Vagina (tissue), 2 donors: Measurements from ENCODE around the gene CDC7. TPM values are rescaled to one million over a fixed set of nuclear protein-coding genes. Genes with fewer than 3 reads are reported as not detected.

Experiments used
- DNase-seq, 2 donors: peaks; one replicate each; pipeline ENCODE4 v3.0.0-alpha.2; 2017; ENCODE audit errors: extremely low spot score in 2 of 2
- H3K27ac ChIP-seq: fragments of 200-600 bp; sonication (generic); one replicate; pipeline ENCODE4 v1.5.1; 2019
- H3K27me3 ChIP-seq: fragments of 200-600 bp; sonication (generic); one replicate; pipeline ENCODE4 v1.5.1; 2019
- H3K36me3 ChIP-seq, 2 donors: fragments of 200-600 bp; sonication (generic); one replicate each; pipeline ENCODE4 v1.5.1; 2017 to 2019
- H3K4me1 ChIP-seq: fragments of 200-600 bp; sonication (generic); one replicate; pipeline ENCODE4 v1.5.1; 2019
- H3K4me3 ChIP-seq, 2 donors: fragments of 200-600 bp; sonication (generic); 1 replicate in 1 of 2; 2 replicates in 1 of 2; pipeline ENCODE4 v1.5.1; 2016 to 2019
- H3K9me3 ChIP-seq: fragments of 200-600 bp; sonication (generic); one replicate; pipeline ENCODE4 v1.5.1; 2019
- CTCF ChIP-seq, 3 experiments: fragments of 450-650 bp in 2 of 3; fragments of 200-600 bp in 1 of 3; sonication (generic) in 1 of 3; IDR thresholded peaks; one replicate each; pipeline ENCODE4 v1.5.1; 2017 to 2019; ENCODE audit warnings: antibody characterized with exemption in 3 of 3, mild to moderate bottlenecking in 2 of 3, moderate library complexity in 2 of 3
- POLR2A ChIP-seq, 2 donors: fragments of 450-650 bp; IDR thresholded peaks; one replicate each; pipeline ENCODE4 v1.6.1; 2017; ENCODE audit warnings: antibody characterized with exemption in 2 of 2, mild to moderate bottlenecking in 2 of 2, moderate library complexity in 2 of 2
- POLR2AphosphoS5 ChIP-seq, 2 donors: sonication (generic); formaldehyde crosslinking; IDR thresholded peaks; one replicate each; pipeline ENCODE4 v1.9.0; 2017; ENCODE audit warnings: antibody characterized with exemption in 2 of 2, mild to moderate bottlenecking in 2 of 2, low read depth in 1 of 2; ENCODE audit not compliant: insufficient read depth in 1 of 2
- intact Hi-C: fragments of 100-400 bp; cut with DNase I; formaldehyde crosslinking; loops from one replicate; pipeline ENCODE4 v1.15.1; 2023
- total RNA-seq: library from RNA; depleted of rRNA; stranded (reverse); fragments of >200 nt; gene quantifications from one replicate; pipeline ENCODE4 v1.2.3, GENCODE V29; 2016

The CDC7 gene
- total RNA-seq, 1 donor from 2014 or later = 3.4 TPM

- Histone ChIP-seq H3K27ac (no peak overlapping the region), H3K4me3 (no peak overlapping the region), H3K9me3 (no peaks in the 10 kb centered on the region), H3K4me1 (peaks cover 17% of the 10 kb centered on the region), H3K27me3 (no peaks in the 10 kb centered on the region), H3K36me3 (no peaks in the 10 kb centered on the region)
- no peak for DNase-seq
- intact Hi-C loops = no loop called here
- TF ChIP-seq POLR2AphosphoS5 (IDR thresholded peaks at IDR 0.05; ENCODE audit: insufficient read depth in 1 of 2, low read depth in 1 of 2) (no peak), POLR2A (IDR thresholded peaks at IDR 0.05) (no peak)
These were observed 48.5 kb downstream of the CDC7 start for GRCh38 chr1:91549041-91549735.

GRCh38 chr1:91550961-91551360 is 50.3 kb downstream of the CDC7 start:
- Histone ChIP-seq H3K9me3 (no peaks in the 10 kb centered on the region), H3K4me1 (peaks cover 34% of the 10 kb centered on the region), H3K36me3 (no peaks in the 10 kb centered on the region), H3K4me3 (no peak overlapping the region), H3K27me3 (no peaks in the 10 kb centered on the region), H3K27ac (no peak overlapping the region)
- TF ChIP-seq POLR2A (IDR thresholded peaks at IDR 0.05) = no peak
- no peak for TF ChIP-seq CTCF (IDR thresholded peaks at IDR 0.05)
- no peak for TF ChIP-seq POLR2AphosphoS5 (IDR thresholded peaks at IDR 0.05; ENCODE audit: insufficient read depth in 1 of 2, low read depth in 1 of 2)
- intact Hi-C loops = no loop called here
- no peak for DNase-seq

- peak overlapping the region; percentile 72 for H3K27ac ChIP-seq
- no peak overlapping the region for H3K4me3 ChIP-seq
- no peaks in the 10 kb centered on the region for H3K36me3 ChIP-seq
- H3K4me1 ChIP-seq = peaks cover 44% of the 10 kb centered on the region
- TF ChIP-seq CTCF (IDR thresholded peaks at IDR 0.05) (no peak), POLR2AphosphoS5 (IDR thresholded peaks at IDR 0.05; ENCODE audit: insufficient read depth in 1 of 2, low read depth in 1 of 2) (no peak), POLR2A (IDR thresholded peaks at IDR 0.05) (no peak)
- no peak for DNase-seq
- H3K9me3 ChIP-seq = no peaks in the 10 kb centered on the region
- H3K27me3 ChIP-seq = no peaks in the 10 kb centered on the region
- intact Hi-C loops = no loop called here
These were observed 51.4 kb downstream of the CDC7 start for GRCh38 chr1:91552091-91552490.

GRCh38 chr1:91552596-91552995 is 51.9 kb downstream of the CDC7 start:
- no peaks in the 10 kb centered on the region for H3K27me3 ChIP-seq
- peaks cover 47% of the 10 kb centered on the region for H3K4me1 ChIP-seq
- no peak for DNase-seq

GRCh38 chr1:91553177-91553591 is 52.5 kb downstream of the CDC7 start:
- Histone ChIP-seq H3K4me1 (peaks cover 47% of the 10 kb centered on the region), H3K36me3 (no peaks in the 10 kb centered on the region), H3K27ac (peak overlapping the region; percentile 74), H3K9me3 (no peaks in the 10 kb centered on the region), H3K27me3 (no peaks in the 10 kb centered on the region), H3K4me3 (no peak overlapping the region)
- intact Hi-C loops = no loop called here
- TF ChIP-seq POLR2AphosphoS5 (IDR thresholded peaks at IDR 0.05; ENCODE audit: insufficient read depth in 1 of 2, low read depth in 1 of 2) = peak in 1 of 2 donors; percentile 87
- no peak for TF ChIP-seq POLR2A (IDR thresholded peaks at IDR 0.05)
- DNase-seq = no peak

More at GRCh38 chr1:91552596-91552995, 51.9 kb downstream of the CDC7 start:
- Histone ChIP-seq H3K36me3 (no peaks in the 10 kb centered on the region), H3K9me3 (no peaks in the 10 kb centered on the region), H3K27ac (peak overlapping the region; percentile 72), H3K4me3 (no peak overlapping the region)
- intact Hi-C loops = no loop called here
- TF ChIP-seq POLR2AphosphoS5 (IDR thresholded peaks at IDR 0.05; ENCODE audit: insufficient read depth in 1 of 2, low read depth in 1 of 2) = no peak
- no peak for TF ChIP-seq CTCF (IDR thresholded peaks at IDR 0.05)
- no peak for TF ChIP-seq POLR2A (IDR thresholded peaks at IDR 0.05)

GRCh38 chr1:91555074-91555730 is 54.6 kb downstream of the CDC7 start:
- Histone ChIP-seq H3K27me3 (no peaks in the 10 kb centered on the region), H3K9me3 (no peaks in the 10 kb centered on the region), H3K4me1 (peaks cover 59% of the 10 kb centered on the region), H3K27ac (peak overlapping the region; percentile 63), H3K4me3 (no peak overlapping the region), H3K36me3 (no peaks in the 10 kb centered on the region)
- TF ChIP-seq POLR2AphosphoS5 (IDR thresholded peaks at IDR 0.05; ENCODE audit: insufficient read depth in 1 of 2, low read depth in 1 of 2) = no peak
- no peak for TF ChIP-seq POLR2A (IDR thresholded peaks at IDR 0.05)
- TF ChIP-seq CTCF (IDR thresholded peaks at IDR 0.05) = no peak
- intact Hi-C loops = no loop called here
- no peak for DNase-seq
